ENCODE data around the gene THBS2.
"Not testable (repeated sequence)": the region's sequence is repeated elsewhere in the genome, so short reads cannot be mapped to it uniquely, and the experiment has no call there.

GRCh38 chr6:169214789-169215188 is 38.9 kb downstream of the THBS2 start:
- not testable (repeated sequence) for TF ChIP-seq CTCF, EP300, POLR2A (IDR thresholded peaks at IDR 0.05)

All from ovary (tissue), 3 donors.